VCaP (cell line): ENCODE data around the gene ZNG1B.
A peak's percentile ranks its signal among the peaks of the same experiment; 100 is the strongest.
"Not testable (repeated sequence)": the region's sequence is repeated elsewhere in the genome, so short reads cannot be mapped to it uniquely, and the experiment has no call there.

Source experiments
- H3K27ac ChIP-seq: fragments of 450-650 bp; 2 replicates; pipeline ENCODE4 v1.5.1; 2017
- TF ChIP-seq, protein P1 (sequence below): fragments of 450-650 bp; conservative IDR thresholded peaks from 2 replicates; pipeline ENCODE4 v1.5.1; 2017; ENCODE audit warnings: mild to moderate bottlenecking, moderate library complexity

The ZNG1B gene

DNA sequence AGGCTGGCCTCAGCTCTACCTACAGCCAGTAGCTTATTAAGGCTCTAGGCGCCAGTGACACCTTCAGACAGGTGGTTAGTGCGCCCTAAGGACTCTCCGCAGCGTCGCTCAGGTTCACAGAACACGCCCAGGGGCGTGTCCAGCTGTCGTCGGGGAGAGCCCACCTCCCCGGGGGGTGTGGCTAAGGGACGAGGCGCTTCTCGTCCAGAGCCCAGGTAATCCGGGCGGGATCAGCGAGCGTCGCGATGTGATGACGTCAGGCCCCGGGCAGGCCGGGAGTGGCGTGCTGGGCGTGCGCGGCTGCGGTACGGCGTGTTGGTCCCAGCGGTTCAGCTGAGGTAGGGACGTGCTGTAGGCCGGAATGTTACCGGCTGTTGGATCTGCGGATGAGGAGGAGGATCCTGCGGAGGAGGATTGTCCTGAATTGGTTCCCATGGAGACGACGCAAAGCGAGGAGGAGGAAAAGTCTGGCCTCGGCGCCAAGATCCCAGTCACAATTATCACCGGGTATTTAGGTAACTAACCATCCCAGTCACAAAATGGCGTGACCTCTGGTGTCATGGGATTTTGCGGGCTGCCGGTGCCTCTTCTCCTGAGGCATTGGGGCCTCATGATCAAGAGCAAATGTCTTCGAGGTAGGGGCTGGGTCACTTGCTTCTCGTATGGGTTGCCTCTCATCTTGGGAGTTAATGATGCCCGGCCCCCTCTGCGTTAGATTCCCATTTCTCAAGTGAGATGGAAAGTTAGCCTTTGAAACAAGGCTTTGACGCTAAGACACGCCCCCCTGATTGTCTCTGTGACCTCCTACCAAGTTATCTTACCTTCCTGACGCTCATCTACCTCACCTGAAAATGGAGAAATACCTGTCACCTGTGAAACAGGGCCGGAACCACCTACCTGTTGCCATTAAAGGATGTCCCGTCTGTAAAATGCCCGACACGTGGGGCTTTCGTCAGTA, at the start of gene ZNG1B:
Gene ZNG1B, plus strand, starts transcription at position 184 of the 958 bp plus-strand sequence. Its CDS starts 178 bp downstream, at position 362.
- peak within 1 kb of the TSS; percentile 38; the same call in 1 of the 2 replicates for H3K27ac ChIP-seq

DNA sequence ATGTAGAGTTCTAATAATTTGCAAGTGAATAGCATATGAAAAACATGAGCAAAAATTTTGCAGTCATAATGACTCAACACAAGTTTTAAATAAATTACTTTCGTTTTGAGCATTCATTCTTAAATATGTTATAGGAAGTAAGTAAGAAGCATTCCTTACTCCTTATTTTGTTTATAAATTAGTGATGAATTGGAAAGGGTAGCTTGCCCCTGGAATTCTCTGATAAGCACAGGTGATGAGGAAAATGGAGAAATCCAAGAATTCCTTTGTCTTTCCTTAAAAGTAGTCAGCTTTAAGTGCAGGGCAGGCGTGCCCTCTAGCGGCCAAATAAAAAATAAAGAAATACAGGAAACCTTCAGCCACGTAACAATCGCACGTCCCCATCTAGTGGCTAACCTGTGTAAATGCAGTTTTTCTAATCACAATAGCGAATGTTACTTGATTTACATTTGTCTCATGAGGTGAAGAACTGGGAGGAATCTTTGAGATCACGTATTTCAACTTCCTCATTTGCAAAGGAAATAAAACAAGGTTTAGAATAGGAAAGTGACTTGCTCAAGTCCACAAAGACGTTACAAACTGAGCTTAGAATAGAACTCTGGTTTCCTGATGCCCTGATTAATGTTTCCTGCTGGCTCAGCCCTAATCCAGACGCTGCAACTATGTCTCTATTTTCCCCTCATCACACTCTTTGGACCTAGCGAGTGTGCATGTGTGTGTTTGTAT, 47.2 kb upstream of the ZNG1B start:
- no peak overlapping the region for H3K27ac ChIP-seq
- TF ChIP-seq, protein P1, sequence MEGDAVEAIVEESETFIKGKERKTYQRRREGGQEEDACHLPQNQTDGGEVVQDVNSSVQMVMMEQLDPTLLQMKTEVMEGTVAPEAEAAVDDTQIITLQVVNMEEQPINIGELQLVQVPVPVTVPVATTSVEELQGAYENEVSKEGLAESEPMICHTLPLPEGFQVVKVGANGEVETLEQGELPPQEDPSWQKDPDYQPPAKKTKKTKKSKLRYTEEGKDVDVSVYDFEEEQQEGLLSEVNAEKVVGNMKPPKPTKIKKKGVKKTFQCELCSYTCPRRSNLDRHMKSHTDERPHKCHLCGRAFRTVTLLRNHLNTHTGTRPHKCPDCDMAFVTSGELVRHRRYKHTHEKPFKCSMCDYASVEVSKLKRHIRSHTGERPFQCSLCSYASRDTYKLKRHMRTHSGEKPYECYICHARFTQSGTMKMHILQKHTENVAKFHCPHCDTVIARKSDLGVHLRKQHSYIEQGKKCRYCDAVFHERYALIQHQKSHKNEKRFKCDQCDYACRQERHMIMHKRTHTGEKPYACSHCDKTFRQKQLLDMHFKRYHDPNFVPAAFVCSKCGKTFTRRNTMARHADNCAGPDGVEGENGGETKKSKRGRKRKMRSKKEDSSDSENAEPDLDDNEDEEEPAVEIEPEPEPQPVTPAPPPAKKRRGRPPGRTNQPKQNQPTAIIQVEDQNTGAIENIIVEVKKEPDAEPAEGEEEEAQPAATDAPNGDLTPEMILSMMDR = peak; percentile 90

DNA sequence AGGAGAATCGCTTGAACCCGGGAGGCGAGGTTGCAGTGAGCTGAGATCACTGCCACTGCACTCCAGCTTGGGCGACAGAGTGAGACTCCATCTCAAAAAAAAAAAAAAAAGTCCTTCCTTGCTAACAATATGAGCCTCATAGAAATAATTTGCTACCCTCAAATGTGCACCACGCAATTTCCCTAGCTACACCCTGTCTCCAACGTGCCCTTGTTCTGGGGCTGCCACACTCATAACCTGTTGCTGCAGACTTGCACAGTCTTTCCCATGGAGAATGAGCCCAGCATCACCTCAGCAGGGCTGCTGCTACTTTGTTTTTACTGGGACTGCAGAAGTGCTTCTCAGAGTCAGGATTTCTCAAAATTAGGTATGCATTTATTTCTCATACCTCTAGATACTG, 46.4 kb upstream of the ZNG1B start:
- no peak overlapping the region for H3K27ac ChIP-seq
- TF ChIP-seq, protein P1 = no peak

DNA sequence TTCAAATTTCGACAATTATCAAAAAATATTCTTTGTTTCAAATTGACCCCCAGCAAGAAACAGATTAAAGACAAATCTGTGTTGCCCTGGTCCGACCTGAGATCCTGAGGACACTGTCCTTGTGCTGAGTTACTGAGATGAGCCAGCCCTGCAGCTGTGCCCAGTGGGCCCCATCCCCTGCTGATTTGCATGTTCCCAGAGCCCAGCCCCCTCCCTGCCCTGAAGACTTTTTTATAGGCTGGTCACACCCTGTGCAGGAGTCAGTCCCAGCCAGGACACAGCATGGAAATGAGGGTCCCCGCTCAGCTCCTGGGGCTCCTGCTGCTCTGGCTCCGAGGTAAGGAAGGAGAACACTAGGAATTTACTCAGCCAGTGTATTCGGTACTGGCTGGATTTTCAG, 31.4 kb upstream of the ZNG1B start:
- TF ChIP-seq, protein P1 = no peak
- H3K27ac ChIP-seq = no peak overlapping the region

DNA sequence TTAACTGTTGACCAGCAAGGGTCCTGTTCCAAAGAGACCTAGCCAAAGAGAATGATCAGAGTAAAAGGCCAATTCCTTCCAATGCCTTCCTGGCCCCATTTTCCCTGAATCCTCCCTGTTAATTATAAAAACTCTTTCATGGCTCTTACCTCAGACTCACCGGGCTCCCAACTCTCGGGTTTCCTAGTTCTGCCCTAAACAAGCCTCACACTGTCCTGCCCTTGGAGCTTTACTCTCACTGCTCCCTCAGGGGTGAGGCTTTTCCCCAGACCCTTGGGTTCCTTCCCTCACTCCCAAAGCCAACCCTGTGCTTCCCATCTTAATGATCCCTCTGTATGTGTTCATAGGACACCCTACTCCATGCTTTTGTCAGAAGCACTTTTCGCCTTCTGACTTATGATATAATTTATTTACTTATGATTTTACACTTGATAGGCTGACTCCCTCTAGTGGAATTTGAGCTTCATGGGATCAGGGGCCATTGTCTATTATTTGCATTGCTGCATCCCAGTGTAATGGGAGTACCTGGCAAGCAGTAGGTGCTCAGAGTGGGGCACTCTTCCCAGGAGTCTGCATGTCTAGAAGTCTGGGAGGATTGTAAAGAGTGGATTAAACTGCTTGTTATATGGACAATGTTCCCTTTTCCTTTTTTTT, 29.9 kb upstream of the ZNG1B start:
- TF ChIP-seq, protein P1 = peak; percentile 67
- no peak overlapping the region for H3K27ac ChIP-seq

DNA sequence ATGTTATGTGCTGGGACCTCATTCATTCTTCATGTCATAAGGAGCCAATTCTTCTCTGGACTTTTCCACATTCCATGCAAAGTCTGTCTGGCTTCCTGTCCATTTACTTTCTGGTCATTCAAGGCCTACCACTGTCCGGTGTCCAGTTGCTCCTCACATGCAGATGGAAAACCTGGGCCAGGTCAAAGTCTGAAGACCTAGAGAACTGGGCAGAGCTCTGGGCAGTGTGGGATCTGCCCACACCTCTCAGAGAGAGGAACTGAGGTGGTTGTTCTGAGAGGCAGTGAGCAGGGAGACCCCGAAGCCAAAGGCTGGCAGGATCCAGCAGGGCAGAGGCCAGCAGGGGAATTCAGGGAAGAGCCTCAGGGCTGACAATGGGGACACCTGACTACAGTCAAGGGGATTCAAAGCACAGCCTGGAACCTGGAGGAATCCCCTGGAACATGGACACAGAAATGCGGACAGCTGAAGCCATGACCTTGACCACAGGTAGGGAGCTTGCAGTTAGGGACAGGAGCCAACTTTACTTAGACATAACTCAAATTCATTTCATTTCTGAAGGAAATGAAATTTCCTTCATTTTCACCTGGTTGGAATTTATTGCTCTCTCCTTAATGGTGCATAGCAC, 25.7 kb upstream of the ZNG1B start:
- not testable (repeated sequence) for H3K27ac ChIP-seq

DNA sequence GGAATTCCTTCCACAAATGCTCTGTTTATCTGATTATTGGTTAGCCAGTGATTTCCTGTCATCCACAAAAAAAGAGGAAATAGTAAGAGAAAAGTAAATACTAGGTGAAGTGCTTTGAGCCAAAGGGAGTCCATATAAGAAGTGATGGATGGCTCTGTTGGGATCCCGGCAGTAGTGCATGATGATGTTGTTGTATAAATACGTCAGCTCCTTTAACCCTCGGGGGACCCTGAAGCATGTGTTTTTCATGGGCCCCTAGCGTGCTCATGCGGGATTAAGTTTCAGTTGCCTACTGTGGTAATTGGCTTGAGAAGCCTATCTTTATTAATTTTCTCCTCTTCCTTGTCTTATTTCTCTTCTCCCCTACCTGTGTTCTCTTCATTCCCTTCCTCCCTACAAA, 24.7 kb upstream of the ZNG1B start:
- not testable (repeated sequence) for H3K27ac ChIP-seq

DNA sequence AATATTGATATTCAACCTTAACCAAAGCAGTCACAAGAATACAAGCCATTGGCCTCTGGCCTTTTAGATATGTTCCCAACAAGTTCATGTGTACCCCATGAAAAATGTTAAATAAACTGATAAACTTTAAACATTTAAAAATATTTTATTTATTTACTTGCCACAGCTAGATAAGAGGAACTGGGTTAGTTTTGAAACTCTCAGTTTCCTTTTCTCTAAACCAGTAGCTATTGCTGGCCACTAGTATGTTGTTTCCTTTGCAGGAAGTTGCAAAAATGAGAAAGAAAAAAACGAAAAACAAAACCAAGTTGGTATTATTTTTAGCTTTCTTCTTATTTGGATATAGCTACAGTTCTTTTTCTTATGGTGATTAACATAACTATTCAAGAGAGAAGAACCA, 5.7 kb upstream of the ZNG1B start:
- H3K27ac ChIP-seq = not testable (repeated sequence)

DNA sequence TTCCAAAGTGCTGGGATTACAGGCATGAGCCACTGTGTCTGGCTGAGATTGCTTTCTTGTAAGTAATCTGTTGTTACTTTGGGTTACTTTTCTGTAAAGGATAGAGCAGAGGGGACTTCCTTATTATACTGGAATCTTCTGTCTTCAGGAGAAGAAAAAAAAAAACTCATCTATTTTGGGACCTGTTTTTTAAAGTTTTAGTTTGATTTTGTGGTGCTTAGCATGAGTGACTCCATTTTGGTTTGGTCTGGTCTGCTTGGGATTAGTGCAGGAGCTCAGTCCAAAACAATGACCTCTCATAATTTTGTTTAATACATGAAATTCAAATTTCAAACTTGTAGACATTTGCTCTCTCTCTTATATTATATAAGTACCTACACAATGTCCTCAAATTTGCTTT, 4.0 kb upstream of the ZNG1B start:
- H3K27ac ChIP-seq = not testable (repeated sequence)

DNA sequence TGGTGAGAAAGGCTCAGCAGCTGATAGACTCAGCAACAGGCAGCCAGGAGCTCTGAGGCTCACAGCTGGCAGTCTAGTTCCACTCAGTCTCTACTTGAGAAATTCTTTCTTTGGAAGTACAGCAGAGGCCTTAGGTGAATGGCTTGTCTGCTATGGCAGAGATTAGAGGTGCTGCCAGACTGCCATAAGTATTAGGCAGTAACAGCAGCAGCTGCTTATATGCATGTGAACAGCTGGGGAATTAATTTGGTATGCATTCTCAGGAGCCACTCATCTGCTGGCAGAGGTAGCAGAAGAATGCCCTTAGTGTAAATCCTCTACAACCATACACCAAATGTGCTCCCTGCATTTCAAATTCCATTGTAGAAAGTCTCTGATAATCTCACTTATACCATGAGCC, 28.3 kb downstream of the ZNG1B start:
- not testable (repeated sequence) for H3K27ac ChIP-seq

DNA sequence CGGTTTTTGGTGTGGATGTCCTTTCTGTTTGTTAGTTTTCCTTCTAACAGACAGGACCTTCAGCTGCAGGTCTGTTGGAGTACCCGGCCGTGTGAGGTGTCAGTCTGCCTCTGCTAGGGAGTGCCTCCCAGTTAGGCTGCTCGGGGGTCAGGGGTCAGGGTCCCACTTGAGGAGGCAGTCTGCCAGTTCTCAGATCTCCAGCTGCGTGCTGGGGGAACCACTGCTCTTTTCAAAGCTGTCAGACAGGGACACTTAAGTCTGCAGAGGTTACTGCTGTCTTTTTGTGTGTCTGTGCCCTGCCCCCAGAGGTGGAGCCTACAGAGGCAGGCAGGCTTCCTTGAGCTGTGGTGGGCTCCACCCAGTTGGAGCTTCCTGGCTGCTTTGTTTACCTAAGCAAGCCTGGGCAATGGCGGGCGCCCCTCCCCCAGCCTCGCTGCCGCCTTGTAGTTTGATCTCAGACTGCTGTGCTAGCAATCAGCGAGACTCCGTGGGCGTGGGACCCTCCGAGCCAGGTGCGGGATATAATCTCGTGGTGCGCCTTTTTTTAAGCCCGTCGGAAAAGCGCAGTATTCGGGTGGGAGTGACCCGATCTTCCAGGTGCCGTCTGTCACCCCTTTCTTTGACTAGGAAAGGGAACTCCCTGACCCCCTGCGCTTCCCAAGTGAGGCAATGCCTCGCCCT, 39.3 kb downstream of the ZNG1B start:
- not testable (repeated sequence) for H3K27ac ChIP-seq

DNA sequence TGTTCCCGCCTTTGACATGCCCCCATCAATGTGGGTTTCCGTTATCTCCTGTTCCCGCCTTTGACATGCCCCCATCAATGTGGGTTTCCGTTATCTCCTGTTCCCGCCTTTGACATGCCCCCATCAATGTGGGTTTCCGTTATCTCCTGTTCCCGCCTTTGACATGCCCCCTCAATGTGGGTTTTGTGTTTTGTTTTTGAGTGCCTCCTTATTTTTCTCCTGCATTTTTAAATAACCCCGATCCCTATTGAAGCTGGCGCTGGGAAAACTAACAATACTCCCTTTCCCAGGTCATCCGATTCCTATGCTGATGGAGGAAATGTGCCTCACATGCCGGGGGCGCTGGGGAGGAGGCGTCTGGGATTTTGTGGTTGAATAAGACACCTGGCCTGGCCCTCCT, 59.0 kb downstream of the ZNG1B start:
- not testable (repeated sequence) for H3K27ac ChIP-seq

DNA sequence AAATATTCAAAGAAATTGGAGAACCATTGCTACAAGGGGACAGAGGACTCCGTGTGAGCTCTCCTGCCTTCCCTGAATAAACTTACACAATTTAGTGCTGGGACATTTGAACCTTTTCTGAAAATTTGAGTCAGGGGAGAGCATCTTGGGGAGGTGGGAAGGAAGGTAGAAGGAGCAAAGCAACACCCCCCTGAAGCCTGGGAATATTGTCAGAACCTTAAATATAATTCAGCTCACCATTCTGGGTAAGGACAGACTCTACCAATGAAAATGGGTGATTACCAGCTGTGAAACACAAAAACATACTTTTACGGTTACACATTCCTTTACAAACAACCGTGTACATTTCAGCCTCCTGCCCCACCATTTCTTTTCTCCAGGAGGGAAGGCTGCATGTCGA, 60.9 kb downstream of the ZNG1B start, which contains the start of gene FOXD4L1:
Gene FOXD4L1, plus strand, starts transcription at position 301 of the 400 bp plus-strand sequence. CDS start 592 bp downstream, outside the sequence.
- H3K27ac ChIP-seq = not testable (repeated sequence)

DNA sequence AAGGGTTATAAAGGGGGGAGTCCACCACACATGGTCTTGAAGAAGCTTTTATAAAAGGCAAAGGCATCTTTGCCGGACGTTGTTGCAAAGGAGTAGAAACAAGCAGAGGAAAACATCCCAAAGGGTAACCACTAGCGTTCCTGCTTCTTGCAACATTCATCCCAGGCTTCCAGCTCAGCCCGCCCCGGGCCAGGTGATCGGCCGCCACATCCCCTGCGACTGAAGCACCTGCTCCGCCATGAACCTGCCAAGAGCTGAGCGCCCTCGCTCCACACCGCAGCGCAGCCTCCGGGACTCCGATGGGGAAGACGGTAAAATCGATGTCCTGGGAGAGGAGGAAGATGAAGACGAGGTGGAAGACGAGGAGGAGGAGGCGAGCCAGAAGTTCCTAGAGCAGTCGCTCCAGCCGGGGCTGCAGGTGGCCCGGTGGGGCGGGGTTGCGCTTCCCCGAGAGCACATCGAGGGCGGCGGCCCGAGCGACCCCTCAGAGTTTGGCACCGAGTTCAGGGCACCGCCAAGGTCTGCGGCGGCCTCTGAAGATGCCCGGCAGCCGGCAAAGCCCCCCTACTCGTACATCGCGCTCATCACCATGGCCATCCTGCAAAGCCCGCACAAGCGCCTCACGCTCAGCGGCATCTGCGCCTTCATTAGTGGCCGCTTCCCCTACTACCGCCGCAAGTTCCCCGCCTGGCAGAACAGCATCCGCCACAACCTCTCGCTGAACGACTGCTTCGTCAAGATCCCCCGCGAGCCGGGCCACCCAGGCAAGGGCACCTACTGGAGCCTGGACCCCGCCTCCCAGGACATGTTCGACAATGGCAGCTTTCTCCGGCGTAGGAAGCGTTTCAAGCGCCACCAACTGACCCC, 61.8 kb downstream of the ZNG1B start:
- not testable (repeated sequence) for H3K27ac ChIP-seq
